Testis (tissue), 3 donors: ENCODE measurements around the gene NLGN4Y. TPM values are rescaled to one million over a fixed set of nuclear protein-coding genes. Genes with fewer than 3 reads are reported as not detected.

Experiments used
- DNase-seq: peaks from one replicate; pipeline ENCODE4 v3.0.0-alpha.2; 2019
- H3K27ac ChIP-seq, 2 donors: fragments of 200-600 bp; sonication (generic); one replicate each; pipeline ENCODE4 v1.5.1; 2019
- H3K27me3 ChIP-seq: fragments of 200-600 bp; sonication (generic); one replicate; pipeline ENCODE4 v1.5.1; 2019
- H3K36me3 ChIP-seq: fragments of 200-600 bp; sonication (generic); one replicate; pipeline ENCODE4 v1.5.1; 2017; ENCODE audit warnings: low read depth; ENCODE audit errors: missing control alignments
- H3K4me1 ChIP-seq: fragments of 200-600 bp; sonication (generic); one replicate; pipeline ENCODE4 v1.5.1; 2019
- H3K4me3 ChIP-seq, 2 donors: fragments of 200-600 bp; sonication (generic); one replicate each; pipeline ENCODE4 v1.5.1; 2017 to 2019
- H3K9me3 ChIP-seq: fragments of 200-600 bp; sonication (generic); one replicate; pipeline ENCODE4 v1.5.1; 2017
- POLR2A ChIP-seq: fragments of 450-650 bp; IDR thresholded peaks from one replicate; pipeline ENCODE4 v1.6.1; 2017; ENCODE audit warnings: antibody characterized with exemption, mild to moderate bottlenecking, moderate library complexity
- WGBS, 2 donors: methylation state at CpG; one replicate each; pipeline ENCODE4 v1.1.5; 2018; 5-methylcytosine and 5-hydroxymethylcytosine counted together
- intact Hi-C: fragments of 100-400 bp; cut with DNase I; formaldehyde crosslinking; loops from one replicate; pipeline ENCODE4 v1.15.1; 2023; ENCODE audit warnings: low total_unique reads
- polyA plus RNA-seq: library from polyadenylated mRNA; stranded (reverse); fragments of 350-450 nt; fragmentation: Illumina TruSeq; extraction: RNeasy Lipid Tissue Mini Kit (QIAGEN cat#74804); gene quantifications from one replicate; pipeline ENCODE4 v1.2.3, GENCODE V29; 2014; ENCODE audit warnings: low read depth, low replicate concordance; ENCODE audit not compliant: insufficient read depth
- total RNA-seq, 2 donors: library from RNA; depleted of rRNA; stranded (reverse); fragments of >200 nt; gene quantifications; one replicate each; pipeline ENCODE4 v1.2.3, GENCODE V29; 2016
- TF ChIP-seq, protein P1 (sequence below), 3 experiments: fragments of 450-650 bp in 2 of 3; fragments of 200-600 bp in 1 of 3; sonication (generic) in 1 of 3; IDR thresholded peaks; one replicate each; pipeline ENCODE4 v1.5.1; 2016 to 2019; ENCODE audit warnings: antibody characterized with exemption in 3 of 3, mild to moderate bottlenecking in 2 of 3, moderate library complexity in 1 of 3

The NLGN4Y gene
- total and polyA plus RNA-seq, 3 donors from 2014 or later: 1.1 to 8.5 (median 1.7) TPM

DNA sequence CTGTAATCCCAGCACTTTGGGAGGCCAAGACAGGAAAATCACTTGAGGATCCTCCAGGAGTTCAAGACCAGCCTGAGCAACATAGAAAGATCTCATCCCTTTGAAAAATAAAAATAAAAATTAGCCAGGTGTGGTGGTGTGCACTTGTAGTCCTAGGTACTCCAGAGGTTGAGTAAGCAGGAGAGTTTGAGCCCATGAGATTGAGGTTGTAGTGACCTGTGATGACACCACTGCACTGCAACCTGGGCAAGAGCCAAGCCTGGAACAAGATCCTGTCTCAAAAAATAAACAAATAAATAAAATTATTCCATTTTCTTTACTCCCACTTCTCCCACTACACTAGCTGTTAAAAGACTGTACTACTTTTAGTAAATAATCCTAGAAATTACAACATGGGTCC, 231.2 kb downstream of the NLGN4Y start:
- Histone ChIP-seq H3K4me1 (no peaks in the 10 kb centered on the region), H3K27me3 (no peaks in the 10 kb centered on the region), H3K9me3 (no peaks in the 10 kb centered on the region), H3K27ac (no peak overlapping the region), H3K4me3 (no peak overlapping the region), H3K36me3 (no peaks in the 10 kb centered on the region)
- TF ChIP-seq, protein P1, sequence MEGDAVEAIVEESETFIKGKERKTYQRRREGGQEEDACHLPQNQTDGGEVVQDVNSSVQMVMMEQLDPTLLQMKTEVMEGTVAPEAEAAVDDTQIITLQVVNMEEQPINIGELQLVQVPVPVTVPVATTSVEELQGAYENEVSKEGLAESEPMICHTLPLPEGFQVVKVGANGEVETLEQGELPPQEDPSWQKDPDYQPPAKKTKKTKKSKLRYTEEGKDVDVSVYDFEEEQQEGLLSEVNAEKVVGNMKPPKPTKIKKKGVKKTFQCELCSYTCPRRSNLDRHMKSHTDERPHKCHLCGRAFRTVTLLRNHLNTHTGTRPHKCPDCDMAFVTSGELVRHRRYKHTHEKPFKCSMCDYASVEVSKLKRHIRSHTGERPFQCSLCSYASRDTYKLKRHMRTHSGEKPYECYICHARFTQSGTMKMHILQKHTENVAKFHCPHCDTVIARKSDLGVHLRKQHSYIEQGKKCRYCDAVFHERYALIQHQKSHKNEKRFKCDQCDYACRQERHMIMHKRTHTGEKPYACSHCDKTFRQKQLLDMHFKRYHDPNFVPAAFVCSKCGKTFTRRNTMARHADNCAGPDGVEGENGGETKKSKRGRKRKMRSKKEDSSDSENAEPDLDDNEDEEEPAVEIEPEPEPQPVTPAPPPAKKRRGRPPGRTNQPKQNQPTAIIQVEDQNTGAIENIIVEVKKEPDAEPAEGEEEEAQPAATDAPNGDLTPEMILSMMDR (IDR thresholded peaks at IDR 0.05): no peak
- TF ChIP-seq POLR2A: no peak
- intact Hi-C loops: no loop called here
- no peak for DNase-seq

DNA sequence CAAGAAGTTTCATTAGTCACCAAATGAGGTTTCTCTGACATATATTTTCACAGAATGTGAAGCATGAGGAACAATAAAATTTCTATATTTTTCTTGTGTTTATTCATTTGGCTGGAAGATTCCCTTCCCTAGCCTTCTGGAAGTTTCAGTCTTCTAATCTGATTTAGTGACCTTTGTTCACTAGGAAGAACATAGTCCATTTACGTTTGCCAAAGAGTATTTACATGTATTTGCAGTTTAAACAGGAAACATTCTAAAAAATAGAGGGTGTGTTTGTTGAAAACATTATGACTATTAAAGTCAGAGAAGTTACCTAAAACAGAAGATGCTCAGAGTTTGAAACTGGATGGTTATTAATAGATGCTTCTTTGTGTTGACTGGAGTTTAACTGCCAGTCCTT, 238.6 kb downstream of the NLGN4Y start:
- Histone ChIP-seq H3K4me1 (no peaks in the 10 kb centered on the region), H3K36me3 (no peaks in the 10 kb centered on the region), H3K27ac (no peak overlapping the region), H3K27me3 (no peaks in the 10 kb centered on the region), H3K4me3 (no peak overlapping the region), H3K9me3 (no peaks in the 10 kb centered on the region)
- 21 to 54% methylated on average over 1 of the region's 1 CpG for WGBS, 2 donors
- DNase-seq: no peak
- intact Hi-C loops: no loop called here
- TF ChIP-seq, protein P1 (IDR thresholded peaks at IDR 0.05): no peak
- TF ChIP-seq POLR2A: no peak

DNA sequence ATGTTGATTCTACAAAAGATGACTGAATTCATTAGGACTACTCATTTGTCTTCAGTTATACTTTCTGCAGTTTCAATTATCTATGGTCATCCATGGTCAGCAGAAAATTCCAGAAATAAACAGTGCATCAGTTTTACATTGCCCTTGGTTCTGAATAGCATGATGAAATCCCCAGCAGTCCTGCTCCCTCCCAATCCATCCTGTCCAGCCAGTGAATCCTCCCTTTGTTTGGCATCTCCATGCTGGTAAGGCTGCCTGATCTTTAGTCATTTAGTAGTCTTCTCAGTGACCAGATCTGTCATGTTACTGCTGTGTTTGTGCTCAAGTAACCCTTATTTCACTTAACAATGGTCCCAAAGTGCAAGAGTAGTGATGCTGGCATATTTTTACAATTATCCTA, 239.3 kb downstream of the NLGN4Y start:
- Histone ChIP-seq H3K36me3 (no peaks in the 10 kb centered on the region), H3K4me1 (no peaks in the 10 kb centered on the region), H3K9me3 (no peaks in the 10 kb centered on the region), H3K4me3 (no peak overlapping the region), H3K27me3 (no peaks in the 10 kb centered on the region), H3K27ac (no peak overlapping the region)
- DNase-seq: no peak
- TF ChIP-seq, protein P1 (IDR thresholded peaks at IDR 0.05): no peak
- no peak for TF ChIP-seq POLR2A
- intact Hi-C loops: no loop called here

DNA sequence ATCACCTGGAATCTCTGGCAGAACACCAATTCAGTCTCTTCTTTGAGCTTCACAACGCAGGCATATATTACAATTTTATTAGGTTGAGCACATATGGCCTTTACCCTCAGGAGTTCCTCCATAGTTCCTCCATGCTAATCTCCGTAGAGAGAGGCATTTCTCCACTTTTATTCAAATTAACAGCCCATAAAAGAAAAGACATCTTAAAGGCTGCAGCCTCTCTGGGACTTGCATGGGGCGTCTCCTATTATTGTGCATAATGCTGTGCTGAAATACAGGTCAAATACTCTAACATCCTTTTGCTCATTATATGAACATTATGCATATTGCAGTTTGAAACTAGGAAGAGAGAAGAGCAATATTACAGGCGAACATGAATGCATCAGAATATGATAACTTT, 253.9 kb downstream of the NLGN4Y start:
- no peaks in the 10 kb centered on the region for H3K36me3 ChIP-seq
- H3K4me3 ChIP-seq: no peak overlapping the region
- 85 to 89% methylated on average over 4 of the region's 4 CpGs for WGBS, 2 donors
- intact Hi-C loops: no loop called here
- no peak overlapping the region for H3K27ac ChIP-seq
- DNase-seq: no peak
- H3K9me3 ChIP-seq: no peaks in the 10 kb centered on the region
- H3K4me1 ChIP-seq: no peaks in the 10 kb centered on the region
- TF ChIP-seq, protein P1 (IDR thresholded peaks at IDR 0.05): no peak
- no peak for TF ChIP-seq POLR2A
- no peaks in the 10 kb centered on the region for H3K27me3 ChIP-seq

DNA sequence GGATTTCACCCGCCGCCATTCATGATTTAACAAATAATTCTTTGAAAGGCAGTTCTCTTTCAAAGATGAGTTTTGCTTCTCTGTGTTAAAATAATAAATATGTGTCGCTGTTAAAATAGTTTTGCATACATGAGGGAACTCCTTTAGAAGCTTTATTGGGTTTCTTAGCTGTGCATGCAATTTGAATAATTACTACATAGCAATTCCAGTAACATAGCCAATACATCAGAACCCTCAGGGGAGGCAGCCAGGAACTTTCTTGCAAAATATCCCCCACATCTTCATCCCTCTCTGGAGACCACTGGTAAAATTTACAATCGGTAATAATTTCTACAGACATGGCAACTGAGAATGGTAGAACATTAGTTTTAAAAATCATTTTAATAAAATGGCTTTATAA, 268.8 kb downstream of the NLGN4Y start:
- Histone ChIP-seq H3K36me3 (no peaks in the 10 kb centered on the region), H3K27me3 (no peaks in the 10 kb centered on the region), H3K4me1 (no peaks in the 10 kb centered on the region), H3K27ac (no peak overlapping the region), H3K9me3 (no peaks in the 10 kb centered on the region), H3K4me3 (no peak overlapping the region)
- TF ChIP-seq, protein P1 (IDR thresholded peaks at IDR 0.05): no peak
- no peak for TF ChIP-seq POLR2A
- 94 to 95% methylated on average over 4 of the region's 4 CpGs for WGBS, 2 donors
- intact Hi-C loops: no loop called here
- DNase-seq: no peak
